PC-9 (cell line): ENCODE measurements around the gene PHEX.

Source experiments
- EZH2 ChIP-seq: fragments of 200-600 bp; sonication (generic); IDR thresholded peaks from 2 replicates; pipeline ENCODE4 v1.8.0; 2017; ENCODE audit warnings: antibody characterized with exemption, low read depth
- TF ChIP-seq, protein P1 (sequence below): fragments of 200-600 bp; sonication (generic); conservative IDR thresholded peaks from 2 replicates; pipeline ENCODE4 v1.6.1; 2017; ENCODE audit warnings: mixed run types, antibody characterized with exemption, mild to moderate bottlenecking, moderate library complexity

DNA sequence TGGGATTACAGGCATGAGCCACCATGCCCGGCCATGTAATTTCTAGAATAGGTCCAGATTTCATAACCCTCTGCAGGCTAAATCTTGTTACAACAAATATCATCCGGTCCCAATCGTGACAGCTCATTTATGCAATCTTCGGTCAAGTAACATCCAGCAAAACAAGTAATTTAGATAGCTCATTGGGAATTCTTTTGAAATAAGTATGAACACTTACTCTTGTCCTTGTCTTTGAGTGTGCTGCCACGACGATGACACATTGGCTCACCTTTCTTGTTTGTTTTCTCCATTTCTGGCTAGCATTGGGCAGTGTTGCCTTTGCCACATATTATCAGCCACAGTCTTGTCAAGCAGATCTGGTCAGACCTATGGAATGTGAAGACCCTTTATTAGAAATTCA lies 92.0 kb downstream of the PHEX start:
- TF ChIP-seq, protein P1, sequence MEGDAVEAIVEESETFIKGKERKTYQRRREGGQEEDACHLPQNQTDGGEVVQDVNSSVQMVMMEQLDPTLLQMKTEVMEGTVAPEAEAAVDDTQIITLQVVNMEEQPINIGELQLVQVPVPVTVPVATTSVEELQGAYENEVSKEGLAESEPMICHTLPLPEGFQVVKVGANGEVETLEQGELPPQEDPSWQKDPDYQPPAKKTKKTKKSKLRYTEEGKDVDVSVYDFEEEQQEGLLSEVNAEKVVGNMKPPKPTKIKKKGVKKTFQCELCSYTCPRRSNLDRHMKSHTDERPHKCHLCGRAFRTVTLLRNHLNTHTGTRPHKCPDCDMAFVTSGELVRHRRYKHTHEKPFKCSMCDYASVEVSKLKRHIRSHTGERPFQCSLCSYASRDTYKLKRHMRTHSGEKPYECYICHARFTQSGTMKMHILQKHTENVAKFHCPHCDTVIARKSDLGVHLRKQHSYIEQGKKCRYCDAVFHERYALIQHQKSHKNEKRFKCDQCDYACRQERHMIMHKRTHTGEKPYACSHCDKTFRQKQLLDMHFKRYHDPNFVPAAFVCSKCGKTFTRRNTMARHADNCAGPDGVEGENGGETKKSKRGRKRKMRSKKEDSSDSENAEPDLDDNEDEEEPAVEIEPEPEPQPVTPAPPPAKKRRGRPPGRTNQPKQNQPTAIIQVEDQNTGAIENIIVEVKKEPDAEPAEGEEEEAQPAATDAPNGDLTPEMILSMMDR: no peak
- no peak for TF ChIP-seq EZH2
